Lower lobe of right lung (tissue), 2 donors: ENCODE measurements around the gene EDIL3. TPM values are rescaled to one million over a fixed set of nuclear protein-coding genes. Genes with fewer than 3 reads are reported as not detected.

Source experiments
- ATAC-seq, 2 donors: fragments of 200-7000 bp; cut with Tn5 transposase; one replicate each; pipeline ENCODE4 v1.9.1; 2020 to 2022; ENCODE audit warnings: mild to moderate bottlenecking in 2 of 2, moderate library complexity in 2 of 2
- DNase-seq: peaks from one replicate; pipeline ENCODE4 v3.0.0-alpha.2; 2020
- H3K27ac ChIP-seq: fragments of 200-600 bp; one replicate; pipeline ENCODE4 v1.8.0; 2022
- H3K27me3 ChIP-seq: fragments of 200-600 bp; one replicate; pipeline ENCODE4 v1.8.0; 2022; ENCODE audit warnings: low read depth
- H3K36me3 ChIP-seq: fragments of 200-600 bp; one replicate; pipeline ENCODE4 v1.8.0; 2022; ENCODE audit warnings: mild to moderate bottlenecking
- H3K4me1 ChIP-seq: fragments of 200-600 bp; one replicate; pipeline ENCODE4 v1.8.0; 2022
- H3K4me3 ChIP-seq: fragments of 200-600 bp; one replicate; pipeline ENCODE4 v1.8.0; 2022; ENCODE audit warnings: mild to moderate bottlenecking
- H3K9me3 ChIP-seq: fragments of 200-600 bp; one replicate; pipeline ENCODE4 v1.8.0; 2022
- intact Hi-C: fragments of 100-400 bp; cut with DNase I; formaldehyde crosslinking; loops from one replicate; pipeline ENCODE4 v1.11.0; 2022
- total RNA-seq: library from RNA; stranded (reverse); fragmentation: NEBNext Ultra II Directional; extraction: Animal tissue kit (Norgen Biotek cat#: 25700); gene quantifications from one replicate; pipeline ENCODE4 v1.2.1, GENCODE V29; 2021
- TF ChIP-seq, protein P1 (sequence below): fragments of 200-600 bp; IDR thresholded peaks from one replicate; pipeline ENCODE4 v1.8.0; 2022; ENCODE audit warnings: antibody characterized with exemption, mild to moderate bottlenecking
- donor health status: DM: no; HTN: yes; CAD: no; lungs with severe emphysema.

Gene EDIL3
- total RNA-seq, 1 donor from 2014 or later = 17.0 TPM

DNA sequence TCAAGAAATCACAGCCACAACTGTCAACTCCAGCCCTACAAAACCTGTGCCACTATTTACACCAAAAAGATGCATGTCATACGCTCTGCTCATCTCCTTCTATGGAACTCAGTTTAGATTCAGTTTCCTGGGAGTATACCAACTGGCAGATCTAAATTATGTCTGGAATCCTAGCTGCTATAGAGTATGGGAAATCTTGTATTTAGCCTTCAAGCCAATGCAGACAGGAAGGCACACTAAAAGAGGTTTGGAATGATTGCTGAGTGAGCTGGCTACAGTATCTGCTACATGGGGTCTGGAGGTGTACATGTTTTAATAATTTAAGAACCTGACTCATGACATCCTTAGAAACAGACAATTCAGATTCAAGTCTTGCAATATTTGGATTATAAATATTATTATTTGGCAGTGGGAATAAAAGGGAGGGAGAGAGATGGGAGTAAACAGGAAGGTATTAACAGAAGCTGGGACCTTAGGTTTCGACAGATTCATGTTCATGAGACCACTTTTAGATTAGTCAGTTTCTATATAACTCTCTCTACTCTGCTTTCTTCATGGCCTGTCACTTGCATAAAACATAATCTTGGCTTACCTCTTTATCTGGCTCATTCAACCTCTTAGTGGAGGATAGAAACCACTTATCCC, 485.2 kb downstream of the EDIL3 start:
- no peak for ATAC-seq

DNA sequence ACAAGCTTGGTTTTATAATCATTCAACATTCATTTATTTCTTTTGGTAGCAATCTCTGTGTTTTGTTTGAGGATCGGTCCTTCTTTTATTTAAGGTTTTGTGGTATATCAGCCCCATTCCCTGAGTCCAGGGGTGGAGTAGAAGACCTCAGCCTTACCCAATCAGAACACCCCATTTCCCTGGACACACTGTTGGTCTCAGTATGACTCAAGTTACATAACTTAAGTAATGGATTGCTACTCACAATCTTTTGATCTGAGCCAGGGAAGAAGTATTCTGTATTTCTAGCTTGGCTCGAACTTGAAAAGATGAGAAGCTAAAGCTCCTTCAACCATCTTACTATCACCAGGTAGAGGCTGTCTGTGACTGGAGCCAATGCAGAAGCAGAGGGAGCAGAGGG, 488.8 kb downstream of the EDIL3 start:
- TF ChIP-seq, protein P1, sequence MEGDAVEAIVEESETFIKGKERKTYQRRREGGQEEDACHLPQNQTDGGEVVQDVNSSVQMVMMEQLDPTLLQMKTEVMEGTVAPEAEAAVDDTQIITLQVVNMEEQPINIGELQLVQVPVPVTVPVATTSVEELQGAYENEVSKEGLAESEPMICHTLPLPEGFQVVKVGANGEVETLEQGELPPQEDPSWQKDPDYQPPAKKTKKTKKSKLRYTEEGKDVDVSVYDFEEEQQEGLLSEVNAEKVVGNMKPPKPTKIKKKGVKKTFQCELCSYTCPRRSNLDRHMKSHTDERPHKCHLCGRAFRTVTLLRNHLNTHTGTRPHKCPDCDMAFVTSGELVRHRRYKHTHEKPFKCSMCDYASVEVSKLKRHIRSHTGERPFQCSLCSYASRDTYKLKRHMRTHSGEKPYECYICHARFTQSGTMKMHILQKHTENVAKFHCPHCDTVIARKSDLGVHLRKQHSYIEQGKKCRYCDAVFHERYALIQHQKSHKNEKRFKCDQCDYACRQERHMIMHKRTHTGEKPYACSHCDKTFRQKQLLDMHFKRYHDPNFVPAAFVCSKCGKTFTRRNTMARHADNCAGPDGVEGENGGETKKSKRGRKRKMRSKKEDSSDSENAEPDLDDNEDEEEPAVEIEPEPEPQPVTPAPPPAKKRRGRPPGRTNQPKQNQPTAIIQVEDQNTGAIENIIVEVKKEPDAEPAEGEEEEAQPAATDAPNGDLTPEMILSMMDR = no peak
- H3K4me3 ChIP-seq = no peak overlapping the region
- no peak for ATAC-seq

More for the DNA sequence above, 485.2 kb downstream of the EDIL3 start:
- intact Hi-C loops = no loop called here
- Histone ChIP-seq H3K9me3 (no peaks in the 10 kb centered on the region), H3K36me3 (no peaks in the 10 kb centered on the region), H3K27ac (no peak overlapping the region), H3K27me3 (no peaks in the 10 kb centered on the region), H3K4me1 (no peaks in the 10 kb centered on the region), H3K4me3 (no peak overlapping the region)
- no peak for DNase-seq
- TF ChIP-seq, protein P1 = no peak

DNA sequence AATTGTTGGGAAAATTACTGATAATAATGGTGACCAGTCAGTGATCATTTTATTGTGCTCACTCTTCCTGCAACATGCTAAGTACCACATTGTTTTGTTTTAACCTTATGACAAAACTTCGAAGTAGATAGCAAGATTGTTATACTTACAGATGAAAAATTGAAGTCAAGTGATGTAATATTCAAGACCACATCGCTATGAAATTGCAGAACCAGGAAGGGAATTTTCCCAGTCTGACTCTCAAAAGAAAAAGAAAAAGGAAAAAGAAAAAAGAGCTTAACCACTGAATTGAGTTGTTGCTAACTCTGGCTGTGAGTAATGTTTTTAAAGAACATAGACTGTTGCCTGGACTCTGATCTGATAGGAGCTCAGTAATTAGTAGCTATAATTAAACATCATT, 493.4 kb downstream of the EDIL3 start:
- Histone ChIP-seq H3K4me3 (no peak overlapping the region), H3K27ac (no peak overlapping the region), H3K9me3 (no peaks in the 10 kb centered on the region), H3K4me1 (no peaks in the 10 kb centered on the region), H3K36me3 (no peaks in the 10 kb centered on the region), H3K27me3 (no peaks in the 10 kb centered on the region)
- no peak for DNase-seq
- intact Hi-C loops = no loop called here
- TF ChIP-seq, protein P1 = no peak
- no peak for ATAC-seq

More for the DNA sequence above, 488.8 kb downstream of the EDIL3 start:
- H3K27me3 ChIP-seq = no peaks in the 10 kb centered on the region
- no peaks in the 10 kb centered on the region for H3K36me3 ChIP-seq
- intact Hi-C loops = no loop called here
- no peaks in the 10 kb centered on the region for H3K9me3 ChIP-seq
- no peak for DNase-seq
- no peaks in the 10 kb centered on the region for H3K4me1 ChIP-seq
- no peak overlapping the region for H3K27ac ChIP-seq
